Neural cell (in vitro differentiated cells): ENCODE measurements around the gene RPS24. TPM values are rescaled to one million over a fixed set of nuclear protein-coding genes. Genes with fewer than 3 reads are reported as not detected.

Experiments used
- H2AFZ ChIP-seq: fragments of 200-600, 300-800 bp; sonication (generic), shearing (Covaris generic); 2 replicates; pipeline ENCODE4 v1.6.0; 2014; ENCODE audit warnings: low read depth, mild to moderate bottlenecking, antibody characterized with exemption, low read length, moderate library complexity
- H3F3A ChIP-seq: fragments of 200-600 bp; shearing (Covaris generic); 2 replicates; pipeline ENCODE4 v1.6.1; 2016; ENCODE audit warnings: mild to moderate bottlenecking, moderate library complexity, mixed read lengths, antibody characterized with exemption, low read length; ENCODE audit not compliant: insufficient read depth, poor library complexity, severe bottlenecking
- H3K27ac ChIP-seq: fragments of 200-600, 300-800 bp; sonication (generic), shearing (Covaris generic); 2 replicates; pipeline ENCODE4 v1.5.1; 2014; ENCODE audit warnings: mild to moderate bottlenecking, low read length, moderate library complexity
- H3K27me3 ChIP-seq: fragments of 300-800, 200-600 bp; sonication (generic), shearing (Covaris generic); 2 replicates; pipeline ENCODE4 v1.6.0; 2014; ENCODE audit warnings: mild to moderate bottlenecking, low read depth, low read length, moderate library complexity; ENCODE audit not compliant: insufficient read depth
- H3K36me3 ChIP-seq: fragments of 300-800, 200-600 bp; sonication (generic), shearing (Covaris generic); 2 replicates; pipeline ENCODE4 v1.5.1; 2014; ENCODE audit warnings: mild to moderate bottlenecking, antibody characterized with exemption, low read length, moderate library complexity; ENCODE audit not compliant: insufficient read depth
- H3K4me2 ChIP-seq: fragments of 300-800, 200-600 bp; sonication (generic), shearing (Covaris generic); 2 replicates; pipeline ENCODE4 v1.6.0; 2014; ENCODE audit warnings: mild to moderate bottlenecking, low read length
- H3K4me3 ChIP-seq: fragments of 300-800, 200-600 bp; sonication (generic), shearing (Covaris generic); 2 replicates; pipeline ENCODE4 v1.5.1; 2014; ENCODE audit warnings: mild to moderate bottlenecking, low read length, moderate library complexity
- H3K79me2 ChIP-seq: fragments of 200-600 bp; shearing (Covaris generic); replicated peaks from 2 replicates; pipeline ENCODE4 v1.6.0; 2014; ENCODE audit warnings: mild to moderate bottlenecking, low read length, moderate library complexity; ENCODE audit not compliant: insufficient read depth
- H3K9ac ChIP-seq: fragments of 300-800, 200-600 bp; sonication (generic), shearing (Covaris generic); 2 replicates; pipeline ENCODE4 v1.6.1; 2016; ENCODE audit warnings: mild to moderate bottlenecking, low read length, mixed read lengths
- H3K9me2 ChIP-seq: fragments of 200-600 bp; shearing (Covaris generic); 2 replicates; pipeline ENCODE4 v1.6.1; 2016; ENCODE audit warnings: mild to moderate bottlenecking, low read length, mixed read lengths; ENCODE audit not compliant: insufficient read depth
- H3K9me3 ChIP-seq: fragments of 200-600, 300-800 bp; sonication (generic), shearing (Covaris generic); 2 replicates; pipeline ENCODE4 v1.6.1; 2016; ENCODE audit warnings: mild to moderate bottlenecking, mixed run types, low read length, moderate library complexity, mixed read lengths
- H4K20me1 ChIP-seq: fragments of 200-600 bp; shearing (Covaris generic); 2 replicates; pipeline ENCODE4 v1.6.1; 2016; ENCODE audit warnings: mild to moderate bottlenecking, mixed run types; ENCODE audit not compliant: insufficient read depth
- CTCF ChIP-seq: fragments of 450-650 bp; IDR thresholded peaks from 2 replicates; pipeline ENCODE4 v1.5.1; 2014; ENCODE audit warnings: antibody characterized with exemption, mild to moderate bottlenecking, moderate library complexity; ENCODE audit not compliant: poor library complexity, severe bottlenecking
- EP300 ChIP-seq: fragments of 450-650 bp; conservative IDR thresholded peaks from 2 replicates; pipeline ENCODE4 v1.6.1; 2014; ENCODE audit warnings: antibody characterized with exemption, mild to moderate bottlenecking, moderate library complexity; ENCODE audit not compliant: poor library complexity, severe bottlenecking
- EZH2 ChIP-seq: fragments of 200-600, 300-800 bp; shearing (Covaris generic), sonication (generic); IDR thresholded peaks from 2 replicates; pipeline ENCODE4 v1.6.1; 2014; ENCODE audit warnings: antibody characterized with exemption, low read length, borderline replicate concordance, mild to moderate bottlenecking; ENCODE audit not compliant: insufficient read depth, poor library complexity, severe bottlenecking
- MXI1 ChIP-seq: fragments of 450-650 bp; conservative IDR thresholded peaks from 2 replicates; pipeline ENCODE4 v1.6.1; 2014; ENCODE audit warnings: antibody characterized with exemption, mild to moderate bottlenecking; ENCODE audit not compliant: poor library complexity, severe bottlenecking
- POLR2AphosphoS5 ChIP-seq: IDR thresholded peaks from 2 replicates; pipeline ENCODE4 v1.6.1; 2012
- RAD21 ChIP-seq: fragments of 450-650 bp; conservative IDR thresholded peaks from 2 replicates; pipeline ENCODE4 v1.6.1; 2014; ENCODE audit warnings: antibody characterized with exemption, mild to moderate bottlenecking, moderate library complexity
- REST ChIP-seq: IDR thresholded peaks from 2 replicates; pipeline ENCODE4 v1.6.1; 2012; ENCODE audit warnings: borderline replicate concordance
- SMC3 ChIP-seq: fragments of 450-650 bp; conservative IDR thresholded peaks from 2 replicates; pipeline ENCODE4 v1.6.1; 2014; ENCODE audit warnings: antibody characterized with exemption, mild to moderate bottlenecking, moderate library complexity; ENCODE audit not compliant: poor library complexity
- TAF1 ChIP-seq: IDR thresholded peaks from 2 replicates; pipeline ENCODE4 v1.6.1; 2012; ENCODE audit warnings: low read depth
- polyA plus RNA-seq: library from polyadenylated mRNA; depleted of rRNA; stranded (reverse); fragments of >200 nt; gene quantifications from 2 replicates; pipeline ENCODE4 v1.2.3, GENCODE V29; 2014

The RPS24 gene
- polyA plus RNA-seq, 1 donor from 2014 or later = 2,734 TPM

DNA sequence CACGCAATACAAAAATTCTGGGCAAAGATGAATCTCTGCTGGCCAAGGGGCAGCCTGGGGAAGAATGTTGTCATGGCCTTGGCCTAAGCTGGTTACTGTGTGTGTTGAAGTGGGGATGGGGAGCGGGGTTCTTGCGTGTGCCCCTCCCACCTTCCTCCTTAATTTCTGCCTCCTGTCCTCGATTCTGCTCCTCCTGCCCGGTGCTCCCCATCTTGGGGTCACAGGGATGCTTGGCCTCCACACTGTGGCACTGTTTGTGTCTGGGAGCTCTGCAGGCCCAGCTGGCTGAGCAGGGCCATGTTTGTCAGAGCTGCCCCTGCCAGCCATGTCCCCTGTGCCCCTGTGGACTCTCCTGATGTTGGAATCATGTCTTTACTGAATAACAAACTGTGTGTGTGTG is 37.1 kb downstream of the RPS24 start:
- H4K20me1 ChIP-seq = no peaks in the 10 kb centered on the region
- no peaks in the 10 kb centered on the region for H3K27me3 ChIP-seq
- H3K9me3 ChIP-seq = no peaks in the 10 kb centered on the region
- no peak overlapping the region for H3K27ac ChIP-seq
- H3K79me2 ChIP-seq = no peaks in the 10 kb centered on the region
- H3K4me2 ChIP-seq = no peak overlapping the region
- no peak for TF ChIP-seq EZH2
- no peak for TF ChIP-seq TAF1
- no peak for TF ChIP-seq CTCF
- no peak for TF ChIP-seq MXI1
- TF ChIP-seq REST = no peak
- TF ChIP-seq RAD21 = no peak
- TF ChIP-seq POLR2AphosphoS5 = no peak
- no peaks in the 10 kb centered on the region for H3F3A ChIP-seq
- no peak overlapping the region for H3K4me3 ChIP-seq
- no peaks in the 10 kb centered on the region for H3K9me2 ChIP-seq
- no peak overlapping the region for H2AFZ ChIP-seq
- no peaks in the 10 kb centered on the region for H3K36me3 ChIP-seq
- H3K9ac ChIP-seq = no peak overlapping the region

- Histone ChIP-seq H3K4me2 (no peak overlapping the region), H3K9ac (no peak overlapping the region), H2AFZ (no peak overlapping the region), H3K9me2 (no peaks in the 10 kb centered on the region), H3K27ac (no peak overlapping the region), H3K4me3 (no peak overlapping the region), H3K36me3 (no peaks in the 10 kb centered on the region), H3K27me3 (no peaks in the 10 kb centered on the region), H3K79me2 (no peaks in the 10 kb centered on the region), H3K9me3 (no peaks in the 10 kb centered on the region), H3F3A (no peaks in the 10 kb centered on the region), H4K20me1 (no peaks in the 10 kb centered on the region)
- TF ChIP-seq EP300 = no peak
- TF ChIP-seq TAF1 = no peak
- no peak for TF ChIP-seq EZH2
- no peak for TF ChIP-seq POLR2AphosphoS5
- no peak for TF ChIP-seq RAD21
- TF ChIP-seq MXI1 = no peak
- no peak for TF ChIP-seq CTCF
- TF ChIP-seq REST = no peak
- no peak for TF ChIP-seq SMC3
Observed at GRCh38 chr10:78071140-78071856, 37.6 kb downstream of the RPS24 start.
